ENCODE measurements around the gene TRAF3.
"Not testable (repeated sequence)": the region's sequence is repeated elsewhere in the genome, so short reads cannot be mapped to it uniquely, and the experiment has no call there.

Gene TRAF3

DNA sequence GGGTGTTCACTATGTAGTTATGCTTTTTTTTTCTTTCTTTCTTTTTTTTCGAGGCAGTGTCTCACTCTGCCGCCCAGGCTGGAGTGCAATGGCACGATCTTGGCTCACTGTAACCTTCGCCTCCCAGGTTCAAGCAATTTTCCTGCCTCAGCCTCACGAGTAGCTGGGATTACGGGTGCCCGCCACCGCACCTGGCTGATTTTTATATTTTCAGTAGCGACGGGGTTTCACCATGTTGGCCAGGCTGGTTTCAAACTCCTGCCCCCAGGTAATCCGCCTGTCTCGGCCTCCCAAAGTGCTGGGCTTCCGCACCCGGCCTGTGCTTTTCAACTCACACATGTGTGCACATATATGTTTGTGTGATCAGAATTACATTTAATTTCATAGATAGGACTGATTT, 106.3 kb downstream of the TRAF3 start:
- in situ Hi-C loops (cut with MboI; ENCODE audit: low sequenced_read_pairs), result no loop called here

DNA sequence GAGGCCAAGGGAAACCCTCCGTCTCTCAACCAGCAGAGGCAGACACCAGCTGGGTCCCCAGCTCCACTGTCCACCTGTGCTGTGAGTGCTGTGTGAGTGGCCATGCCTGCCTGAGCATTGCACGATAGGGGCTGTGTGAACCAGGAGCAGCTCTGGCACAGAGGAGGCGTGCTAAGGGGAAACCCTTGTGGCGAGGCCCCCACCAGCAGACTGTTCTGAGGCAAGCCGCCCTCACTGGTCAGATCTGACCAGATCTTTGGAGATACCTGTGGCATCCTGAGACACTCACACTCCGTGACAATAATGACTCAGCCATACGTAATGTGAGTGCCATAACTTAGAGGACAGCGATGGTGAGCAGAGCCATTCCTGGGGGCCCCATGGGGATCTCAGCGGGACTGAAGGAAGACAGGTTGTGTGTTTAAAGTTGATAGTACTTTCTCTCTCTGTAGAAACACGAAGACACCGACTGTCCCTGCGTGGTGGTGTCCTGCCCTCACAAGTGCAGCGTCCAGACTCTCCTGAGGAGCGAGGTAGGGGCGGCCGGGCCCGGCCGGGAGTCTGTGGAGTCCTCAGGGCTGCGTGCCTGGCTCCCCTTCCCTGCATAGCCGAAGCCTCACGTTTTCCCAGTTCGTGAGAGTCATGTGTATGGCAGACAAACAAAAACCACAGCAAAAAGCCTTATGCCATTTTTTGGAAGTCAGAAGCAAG, 108.6 kb downstream of the TRAF3 start:
- in situ Hi-C loops (cut with MboI; ENCODE audit: low sequenced_read_pairs), result no loop called here

DNA sequence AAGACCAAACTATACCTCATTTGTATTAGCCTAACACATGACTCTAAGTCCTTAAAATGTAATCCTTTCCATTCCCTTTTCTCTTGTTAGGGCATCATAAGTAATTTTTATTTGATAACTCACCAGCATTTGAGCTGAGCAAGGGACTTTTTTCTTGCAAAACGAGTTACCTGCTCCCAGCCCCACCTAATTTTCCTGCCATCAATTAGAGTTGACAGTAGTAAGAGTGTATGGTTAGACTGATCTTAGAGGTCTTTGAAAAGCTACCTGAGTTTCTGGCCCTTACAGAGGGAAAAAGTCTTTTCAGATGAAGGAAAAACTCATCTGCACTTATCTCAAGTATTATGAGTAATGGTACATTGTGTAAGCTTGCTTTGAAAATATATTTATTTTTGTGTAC, 111.5 kb downstream of the TRAF3 start:
- in situ Hi-C loops (cut with MboI; ENCODE audit: low sequenced_read_pairs), result no loop called here

DNA sequence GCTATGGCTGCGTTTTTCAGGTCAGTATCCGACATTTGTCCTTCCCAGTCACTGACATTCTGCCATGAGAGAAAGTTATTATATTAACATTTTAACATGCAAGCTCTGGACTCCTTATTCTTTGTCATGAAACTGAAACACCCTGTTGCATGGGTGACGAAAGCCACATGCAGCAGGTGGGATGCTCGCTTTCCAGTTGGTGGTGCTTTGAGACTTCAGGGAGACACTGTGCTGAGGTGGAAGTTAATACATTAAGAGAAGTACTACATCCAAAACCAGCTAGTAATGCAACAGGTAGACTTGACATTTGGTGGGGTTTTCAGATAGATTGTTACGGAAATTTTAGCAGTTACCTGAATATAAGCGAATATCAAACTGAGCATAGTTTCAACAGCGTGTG, 112.4 kb downstream of the TRAF3 start:
- in situ Hi-C loops (cut with MboI; ENCODE audit: low sequenced_read_pairs), result no loop called here

DNA sequence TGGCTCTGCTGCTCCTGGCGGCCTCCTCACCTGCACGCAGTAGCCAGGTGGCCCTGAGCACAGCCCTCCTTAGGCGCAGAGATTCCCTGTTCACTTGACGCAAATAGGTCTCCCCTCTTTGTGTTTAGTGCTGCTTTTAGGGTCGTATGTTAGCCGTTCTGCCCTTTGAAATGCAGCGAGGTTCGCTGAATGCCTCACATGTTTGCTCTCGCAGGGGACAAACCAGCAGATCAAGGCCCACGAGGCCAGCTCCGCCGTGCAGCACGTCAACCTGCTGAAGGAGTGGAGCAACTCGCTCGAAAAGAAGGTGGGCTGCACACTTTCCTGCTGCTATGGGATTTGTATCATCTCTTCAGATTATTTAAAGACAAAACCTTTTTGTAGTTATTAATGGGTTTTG, 113.9 kb downstream of the TRAF3 start:
- in situ Hi-C loops (cut with MboI; ENCODE audit: low sequenced_read_pairs), result no loop called here

DNA sequence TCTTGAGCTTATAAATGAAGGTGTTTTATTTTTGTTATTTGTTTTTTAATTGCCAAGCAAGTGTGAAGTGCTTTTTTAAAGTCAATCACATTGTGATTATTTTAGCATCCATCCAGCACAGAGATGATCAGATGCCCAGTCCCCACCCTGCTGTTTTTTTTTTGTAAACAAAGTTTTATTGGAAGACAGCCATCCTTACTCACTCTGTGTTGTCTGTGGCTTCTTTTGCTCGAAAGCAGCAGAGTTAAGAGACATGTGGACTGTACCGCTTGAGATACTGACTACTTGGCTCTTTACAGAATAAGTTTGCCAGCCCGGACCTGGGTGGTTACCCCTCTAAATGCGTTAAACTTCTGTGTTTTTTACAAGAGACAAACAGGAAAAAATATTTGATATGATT, 114.3 kb downstream of the TRAF3 start:
- in situ Hi-C loops (cut with MboI; ENCODE audit: low sequenced_read_pairs), result no loop called here

DNA sequence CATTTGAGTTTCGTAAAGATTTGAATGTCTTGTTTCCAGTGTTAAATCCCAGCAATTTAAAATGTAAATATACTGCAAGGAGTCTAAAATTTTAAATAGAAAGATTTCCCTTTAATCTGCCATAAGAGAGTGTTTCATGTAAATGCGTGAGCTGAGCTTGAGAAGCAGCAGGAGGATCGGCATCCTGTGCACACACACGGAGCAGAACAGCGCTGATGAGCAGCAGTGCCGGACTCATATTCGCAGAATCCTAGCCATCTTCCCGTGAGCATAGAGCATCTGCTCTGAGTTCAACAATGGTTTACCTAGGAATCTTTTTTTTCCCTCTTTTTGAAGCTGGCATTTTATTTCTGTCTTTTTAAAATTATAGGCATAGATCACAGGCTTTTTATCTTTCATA, 115.4 kb downstream of the TRAF3 start:
- in situ Hi-C loops (cut with MboI; ENCODE audit: low sequenced_read_pairs), result no loop called here

DNA sequence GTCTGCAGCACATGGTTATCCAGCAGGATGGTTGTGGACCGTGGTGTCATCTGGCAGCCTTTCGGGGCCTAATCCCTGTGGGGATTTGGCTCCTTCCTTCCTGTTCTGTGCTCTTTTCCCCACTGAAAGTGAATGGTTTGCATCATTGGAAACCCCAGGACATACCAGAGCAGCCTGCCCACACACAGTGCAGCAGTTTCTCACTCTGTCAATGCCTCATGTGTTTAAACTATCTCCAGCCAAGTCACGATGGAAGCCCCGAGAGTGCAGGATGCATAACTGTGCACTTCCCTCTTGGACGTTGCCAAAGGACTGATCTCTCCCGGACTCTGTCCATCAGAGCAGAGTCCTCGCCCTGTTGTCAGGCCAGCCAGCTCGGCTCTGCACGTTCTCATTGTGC, 116.2 kb downstream of the TRAF3 start:
- in situ Hi-C loops (cut with MboI; ENCODE audit: low sequenced_read_pairs), result no loop called here

DNA sequence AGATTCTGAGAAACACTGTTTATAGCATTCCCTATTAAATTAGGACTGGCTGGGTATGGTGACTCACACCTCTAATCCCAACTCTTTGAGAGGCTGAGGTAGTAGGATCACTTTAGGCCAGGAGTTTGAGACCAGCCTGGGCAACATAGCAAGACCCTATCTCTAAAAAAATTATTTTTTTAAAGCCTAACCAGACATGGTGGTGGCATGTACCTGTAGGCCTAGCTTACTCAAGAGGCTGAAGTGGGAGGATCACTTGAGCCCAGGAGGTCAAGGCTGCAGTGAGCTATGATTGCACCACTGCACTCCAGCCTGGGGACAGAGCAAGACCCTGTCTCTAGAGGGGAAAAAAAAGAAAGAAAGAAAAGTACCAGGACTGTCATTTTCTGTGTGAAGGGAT, 119.5 kb downstream of the TRAF3 start:
- in situ Hi-C loops (cut with MboI; ENCODE audit: low sequenced_read_pairs), result not testable (repeated sequence)

DNA sequence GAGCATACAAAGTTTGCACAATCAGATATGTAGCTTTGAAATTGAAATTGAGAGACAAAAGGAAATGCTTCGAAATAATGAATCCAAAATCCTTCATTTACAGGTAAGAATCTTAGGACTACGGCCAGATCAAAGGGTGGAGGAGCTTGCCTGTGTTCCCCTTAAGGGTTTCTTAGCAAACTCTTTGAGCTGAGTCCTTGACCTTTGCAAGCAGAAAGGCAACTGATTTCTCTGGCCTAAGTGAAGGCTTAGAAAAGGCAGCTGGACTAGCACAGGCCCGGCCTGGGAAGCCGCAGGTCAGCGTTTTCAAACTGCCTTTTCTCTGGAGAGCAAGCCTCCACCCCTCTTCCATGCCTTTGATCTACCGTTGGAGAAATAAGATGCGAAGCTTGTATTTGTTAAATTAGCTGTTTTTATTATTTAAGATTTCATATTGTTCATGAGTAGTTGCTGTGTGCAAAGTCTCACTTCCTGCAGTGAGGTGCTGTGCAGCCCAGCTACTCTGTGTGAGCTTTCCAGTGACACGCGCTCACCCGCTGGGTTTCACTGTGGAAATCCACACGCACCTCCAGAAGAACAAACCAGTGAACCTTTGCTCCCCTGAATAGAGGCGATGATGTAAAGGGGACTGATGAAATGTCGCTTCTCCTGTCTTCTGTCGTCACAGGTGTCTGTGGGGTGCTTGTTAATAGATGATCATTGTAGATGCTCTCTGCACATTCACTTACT, 120.2 kb downstream of the TRAF3 start:
- in situ Hi-C loops (cut with MboI; ENCODE audit: low sequenced_read_pairs), result no loop called here

DNA sequence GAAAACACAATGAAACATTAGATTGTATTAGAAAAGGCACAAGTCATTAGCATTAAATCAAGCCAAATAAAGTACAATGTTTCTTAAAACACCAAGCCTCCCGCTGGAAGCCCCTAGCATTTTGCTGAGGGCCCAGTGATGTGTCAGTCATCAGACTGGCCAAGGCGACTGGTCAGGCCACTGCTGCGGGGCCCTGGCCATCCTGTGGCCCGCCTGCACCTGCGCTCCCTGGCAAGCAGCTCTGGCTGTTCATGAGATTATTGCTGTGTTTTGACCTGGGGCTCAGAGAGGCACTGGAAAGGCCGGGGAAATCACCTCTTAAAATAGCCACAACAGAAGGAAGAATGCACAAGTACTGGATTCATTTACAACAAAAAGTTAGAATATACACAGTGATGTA, 121.0 kb downstream of the TRAF3 start:
- in situ Hi-C loops (cut with MboI; ENCODE audit: low sequenced_read_pairs), result no loop called here

DNA sequence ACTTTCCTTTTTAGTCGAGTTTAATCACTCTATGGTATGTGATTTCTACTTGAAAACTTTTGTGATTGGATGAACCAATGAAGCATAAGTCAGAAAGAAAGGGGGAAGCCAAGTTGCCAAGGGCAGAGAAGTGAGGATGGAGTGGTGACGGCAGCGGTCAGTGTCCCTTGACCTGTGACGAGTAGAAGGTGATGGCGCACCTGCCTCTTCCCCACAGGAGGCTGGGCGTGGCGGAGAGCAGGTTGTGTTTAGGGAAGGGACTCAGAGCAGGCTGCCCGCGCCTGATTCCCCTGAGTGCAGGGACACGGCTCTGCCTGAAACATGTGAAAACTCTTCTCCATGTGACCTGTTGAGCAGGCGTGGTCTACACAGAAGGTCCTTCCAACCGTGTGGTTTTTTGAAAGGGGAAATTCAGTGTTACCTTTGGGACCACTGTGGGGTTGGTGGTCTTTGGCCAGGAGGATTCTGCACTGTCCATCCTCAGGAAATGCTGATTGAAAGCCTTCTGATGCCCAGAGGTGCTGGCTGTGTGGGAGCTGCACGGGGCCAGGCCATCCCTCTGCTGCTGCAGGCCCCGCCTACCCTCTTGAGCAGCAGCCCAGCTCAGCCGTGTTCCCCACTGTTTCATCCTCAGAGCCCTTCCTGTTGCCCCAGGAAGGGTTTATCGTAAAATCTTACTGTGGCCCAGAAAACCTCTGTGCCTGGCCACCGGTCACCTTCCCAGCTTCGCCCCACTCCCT, 121.7 kb downstream of the TRAF3 start:
- in situ Hi-C loops (cut with MboI; ENCODE audit: low sequenced_read_pairs), result no loop called here

DNA sequence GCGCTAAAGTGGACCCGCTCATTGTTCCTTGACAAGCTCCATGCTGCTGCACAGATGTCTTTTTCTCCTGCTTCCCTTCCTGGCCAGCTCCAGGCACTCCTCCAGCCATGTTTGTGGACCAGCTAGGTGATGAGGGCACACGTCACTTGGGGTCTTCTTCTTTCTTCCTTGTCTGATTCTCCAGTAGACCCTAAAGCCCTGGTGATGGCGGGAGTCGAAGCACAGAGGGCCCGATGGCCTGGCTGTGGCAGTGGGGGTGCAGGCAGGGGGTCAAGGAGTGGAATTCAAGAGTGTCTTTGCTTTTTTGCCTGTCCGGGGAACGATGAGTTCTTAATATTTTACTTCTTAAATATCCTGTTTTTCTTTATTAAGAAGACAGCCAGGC, 122.3 kb downstream of the TRAF3 start:
- in situ Hi-C loops (cut with MboI; ENCODE audit: low sequenced_read_pairs), result no loop called here

DNA sequence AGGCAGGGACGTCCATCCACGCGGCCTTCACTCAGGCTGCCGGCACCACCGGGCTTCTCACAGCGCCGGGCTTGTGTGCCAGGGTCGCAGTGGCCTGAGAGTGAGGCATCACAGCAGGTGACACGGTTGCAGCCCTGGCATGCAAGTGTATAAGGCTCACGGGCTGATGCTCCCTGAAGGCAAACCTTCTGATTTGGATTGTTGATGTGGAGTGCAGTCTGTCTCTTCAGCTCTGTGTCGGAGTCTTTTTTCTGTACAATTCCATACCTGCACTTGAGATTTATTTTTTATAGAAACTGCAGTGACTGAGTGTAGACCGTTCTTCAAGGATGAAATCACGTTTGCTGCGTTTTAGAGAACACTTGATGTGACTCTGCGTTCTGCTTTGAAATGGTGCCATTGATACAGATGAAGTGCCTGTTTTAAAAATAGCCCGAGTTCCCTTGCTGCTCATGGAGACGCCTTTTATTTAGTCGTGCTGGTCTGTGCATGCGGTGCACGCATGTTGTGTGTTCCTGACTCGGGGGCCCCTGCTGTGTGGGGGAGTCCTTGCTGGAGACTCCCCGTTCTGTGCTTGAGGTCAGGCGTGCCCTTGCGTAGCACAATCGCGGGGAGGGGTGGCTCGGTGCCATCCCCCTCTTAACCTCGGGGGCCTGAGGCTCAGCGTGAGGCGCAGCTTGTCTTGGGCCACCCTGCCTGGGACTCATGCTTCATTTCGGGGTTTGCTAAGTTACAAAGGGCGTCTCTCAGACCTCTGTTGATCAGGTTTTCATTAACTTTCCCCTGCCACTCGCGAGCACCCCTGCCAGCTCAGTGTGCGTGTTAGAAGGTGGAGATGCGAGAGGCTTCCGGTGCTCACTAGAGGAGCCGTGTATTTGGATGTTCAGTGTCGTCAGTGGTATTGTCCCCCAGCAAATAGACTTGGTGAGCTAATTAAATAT, 123.7 kb downstream of the TRAF3 start:
- in situ Hi-C loops (cut with MboI; ENCODE audit: low sequenced_read_pairs), result no loop called here

DNA sequence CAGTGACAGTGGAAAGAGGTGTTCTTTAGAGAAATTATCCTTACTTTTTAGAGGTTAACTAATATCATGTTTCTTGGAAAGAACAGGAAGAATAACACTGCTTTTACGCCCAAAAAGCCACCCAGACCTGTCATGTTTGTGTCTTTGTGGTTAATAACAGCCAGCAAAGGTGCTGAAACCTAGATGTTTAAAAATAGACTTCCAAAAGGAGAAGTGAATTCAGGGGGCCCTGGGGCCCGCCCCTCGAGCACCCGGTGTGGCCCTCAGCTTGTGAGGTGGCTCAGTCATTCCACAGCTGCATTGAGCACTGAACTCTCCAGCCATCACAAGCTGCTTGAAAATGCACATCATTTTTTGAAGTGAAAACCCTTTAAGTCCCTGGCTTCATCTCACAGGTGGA, 124.4 kb downstream of the TRAF3 start:
- in situ Hi-C loops (cut with MboI; ENCODE audit: low sequenced_read_pairs), result no loop called here

DNA sequence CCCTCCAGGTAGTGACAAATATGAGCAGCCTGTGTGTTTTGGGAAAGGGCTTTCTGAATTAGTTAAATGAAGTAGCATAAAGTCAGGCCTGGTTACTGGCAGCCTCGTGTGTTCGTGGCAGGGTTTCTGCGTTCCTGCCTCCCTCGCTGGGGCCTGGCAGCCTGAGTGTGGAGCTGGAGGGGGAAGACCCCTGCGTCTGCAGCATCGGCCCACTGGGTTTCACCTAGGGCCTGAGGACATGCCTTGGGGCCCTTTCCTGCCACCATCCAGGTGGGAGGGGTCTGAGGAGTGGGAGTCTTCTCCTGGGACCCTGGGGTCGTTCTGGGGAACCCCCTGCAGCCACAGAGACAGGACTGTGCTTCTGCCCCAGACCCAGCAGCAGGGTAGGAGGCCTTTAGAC, 124.8 kb downstream of the TRAF3 start:
- in situ Hi-C loops (cut with MboI; ENCODE audit: low sequenced_read_pairs), result no loop called here

DNA sequence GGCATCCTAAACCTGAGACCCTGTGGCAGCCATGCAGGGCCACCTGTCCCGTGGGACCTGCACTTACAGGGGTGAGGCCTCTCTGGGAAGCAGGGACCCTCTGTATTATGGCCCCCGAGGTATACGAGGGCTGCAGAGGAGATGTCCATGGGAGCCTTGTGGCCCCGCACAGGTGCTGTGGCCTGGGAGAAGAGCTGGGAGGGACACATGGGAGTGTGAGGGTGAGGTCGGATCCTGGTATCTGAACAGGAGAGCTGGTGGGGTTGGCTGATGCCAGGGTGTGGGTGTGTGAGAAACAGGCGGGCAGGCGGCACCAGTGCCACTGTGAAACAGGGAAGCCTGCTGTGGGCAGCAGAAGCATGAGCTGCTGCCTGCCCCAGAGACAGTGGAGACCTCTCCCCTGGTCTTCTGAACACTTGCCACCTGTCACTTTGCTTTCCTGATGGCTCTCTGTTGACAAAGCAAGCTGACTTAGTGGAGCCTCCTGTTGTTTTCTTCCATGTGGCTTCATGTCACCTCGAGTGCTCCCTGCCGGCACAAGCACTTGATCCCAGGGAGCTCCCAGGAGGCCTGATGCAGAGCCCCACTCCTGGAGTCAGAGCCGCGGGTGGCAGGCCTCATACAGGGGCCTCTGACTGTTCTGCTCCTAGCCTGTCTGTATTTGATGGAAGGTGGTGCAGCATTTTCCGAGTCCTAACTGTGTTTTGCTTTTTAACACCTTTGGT, 125.4 kb downstream of the TRAF3 start:
- in situ Hi-C loops (cut with MboI; ENCODE audit: low sequenced_read_pairs), result no loop called here

DNA sequence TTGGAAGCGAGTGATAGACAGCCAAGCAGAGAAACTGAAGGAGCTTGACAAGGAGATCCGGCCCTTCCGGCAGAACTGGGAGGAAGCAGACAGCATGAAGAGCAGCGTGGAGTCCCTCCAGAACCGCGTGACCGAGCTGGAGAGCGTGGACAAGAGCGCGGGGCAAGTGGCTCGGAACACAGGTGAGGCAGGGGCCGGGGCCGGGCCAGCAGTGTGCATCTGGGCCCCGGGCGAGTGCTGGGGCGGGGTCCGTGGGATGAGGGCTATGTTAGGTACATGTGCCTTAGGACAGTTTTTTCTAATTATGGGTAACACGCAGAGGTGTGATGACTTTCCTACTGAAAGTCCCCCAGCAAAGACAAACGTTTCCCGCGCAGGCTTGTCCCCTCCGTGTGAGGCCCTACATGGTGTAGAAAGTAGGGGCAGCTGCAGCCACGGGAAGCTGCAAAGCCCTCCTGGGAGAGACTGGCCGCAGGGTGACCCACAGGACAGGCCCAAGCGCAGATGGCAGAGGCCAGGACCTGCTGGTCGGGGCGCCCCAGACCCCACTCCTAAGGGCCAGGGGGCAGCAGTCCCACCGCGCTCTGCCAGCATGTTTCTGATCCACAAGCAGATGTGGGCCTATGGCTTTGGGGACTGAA, 126.1 kb downstream of the TRAF3 start:
- in situ Hi-C loops (cut with MboI; ENCODE audit: low sequenced_read_pairs), result no loop called here

DNA sequence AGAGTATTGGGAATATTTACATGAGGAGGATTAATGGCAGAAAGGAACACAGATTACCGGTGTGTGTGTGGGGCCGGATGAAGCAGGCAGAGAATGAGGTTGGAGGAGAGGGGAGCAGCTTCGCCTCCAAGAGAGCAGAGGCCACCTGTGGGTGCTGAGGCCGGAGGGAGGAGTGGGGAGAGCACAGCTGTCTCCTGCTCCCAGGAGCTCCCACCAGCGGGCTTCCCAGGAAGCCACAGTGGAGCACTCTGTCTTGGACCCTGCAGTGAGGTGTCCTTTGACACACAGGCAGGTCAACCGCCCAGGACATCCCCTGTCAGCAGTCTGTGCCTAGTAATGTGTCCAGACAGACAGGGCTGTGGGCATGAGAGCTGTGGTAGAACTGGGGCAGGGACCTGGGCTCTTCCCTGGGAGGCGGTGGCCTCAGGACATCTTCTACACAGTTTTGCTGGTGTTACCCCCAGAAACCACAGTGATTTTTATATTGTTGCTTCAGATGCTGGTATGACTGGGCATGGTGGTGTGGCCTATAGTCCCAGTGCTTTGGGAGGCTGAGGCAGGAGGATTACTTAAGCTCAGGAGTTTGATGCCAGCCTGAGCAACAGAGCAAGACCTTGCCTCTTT, 126.8 kb downstream of the TRAF3 start:
- in situ Hi-C loops (cut with MboI; ENCODE audit: low sequenced_read_pairs), result no loop called here

All from hTERT RPE-1 (cell line).